GM18517 (cell line): ENCODE results near the gene KISS1R.
"Not testable (repeated sequence)": the region's sequence is repeated elsewhere in the genome, so short reads cannot be mapped to it uniquely, and the experiment has no call there.

Source experiments
- ATAC-seq: cut with Tn5 transposase; IDR thresholded peaks from one replicate; pipeline ENCODE4 v1.9.1; 2021; ENCODE audit warnings: mild to moderate bottlenecking, moderate library complexity; ENCODE audit not compliant: unreplicated experiment

Gene KISS1R

GRCh38 chr19:952049-952679 lies 35.0 kb downstream of the KISS1R start:
- ATAC-seq = no peak

GRCh38 chr19:952680-953444 lies 35.7 kb downstream of the KISS1R start:
- no peak for ATAC-seq

- ATAC-seq = no peak
Observed at GRCh38 chr19:953445-954271, 36.5 kb downstream of the KISS1R start.

GRCh38 chr19:954272-954671 lies 37.1 kb downstream of the KISS1R start:
- ATAC-seq = no peak

GRCh38 chr19:954672-955494 lies 37.8 kb downstream of the KISS1R start:
- peak; percentile 61 for ATAC-seq

GRCh38 chr19:955803-956765 lies 39.0 kb downstream of the KISS1R start:
- ATAC-seq = no peak

- ATAC-seq = no peak
Observed at GRCh38 chr19:956766-957440, 39.8 kb downstream of the KISS1R start.

- not testable (repeated sequence) for ATAC-seq
Observed at GRCh38 chr19:957578-957977, 40.4 kb downstream of the KISS1R start.

GRCh38 chr19:958967-959855 lies 42.1 kb downstream of the KISS1R start:
- ATAC-seq = no peak

- ATAC-seq = no peak
Observed at GRCh38 chr19:960020-960419, 42.9 kb downstream of the KISS1R start.

- no peak for ATAC-seq
Observed at GRCh38 chr19:960601-960938, 43.4 kb downstream of the KISS1R start.

GRCh38 chr19:961866-962620 lies 44.9 kb downstream of the KISS1R start:
- ATAC-seq = no peak

GRCh38 chr19:962683-963400 lies 45.7 kb downstream of the KISS1R start:
- no peak for ATAC-seq

GRCh38 chr19:963486-963951 lies 46.4 kb downstream of the KISS1R start:
- ATAC-seq = no peak

GRCh38 chr19:964116-964520 lies 47.0 kb downstream of the KISS1R start:
- no peak for ATAC-seq

- ATAC-seq = no peak
Observed at GRCh38 chr19:964761-965694, 47.9 kb downstream of the KISS1R start.
